T-helper 17 cell (primary cell): ENCODE measurements around the gene RBMS3. TPM values are rescaled to one million over a fixed set of nuclear protein-coding genes. Genes with fewer than 3 reads are reported as not detected.
"Not testable (repeated sequence)": the region's sequence is repeated elsewhere in the genome, so short reads cannot be mapped to it uniquely, and the experiment has no call there.

Source experiments
- ATAC-seq: fragments of 150-1000 bp; cut with Tn5 transposase; 2 replicates; pipeline ENCODE4 v1.10.0; 2021; ENCODE audit warnings: mild to moderate bottlenecking, moderate library complexity
- DNase-seq, 3 donors: peaks; one replicate each; pipeline versions ENCODE4 v3.0.0 to v3.0.0-alpha.2; 2020 to 2021
- H3K9me3 ChIP-seq: one replicate; pipeline ENCODE4 v1.7.0; 2013; ENCODE audit warnings: low read length, mild to moderate bottlenecking; ENCODE audit not compliant: control insufficient read depth, poor library complexity, severe bottlenecking
- H3K27ac Mint-ChIP-seq: one replicate; pipeline ENCODE4 v1.8.0; 2022; ENCODE audit warnings: mild to moderate bottlenecking, moderate library complexity, mixed read lengths
- H3K27me3 Mint-ChIP-seq: one replicate; pipeline ENCODE4 v1.8.0; 2022; ENCODE audit warnings: mixed read lengths
- H3K36me3 Mint-ChIP-seq: one replicate; pipeline ENCODE4 v1.8.0; 2022; ENCODE audit warnings: low read depth, mixed read lengths
- H3K4me1 Mint-ChIP-seq: one replicate; pipeline ENCODE4 v1.8.0; 2022; ENCODE audit warnings: mild to moderate bottlenecking, mixed read lengths
- H3K4me3 Mint-ChIP-seq: one replicate; pipeline ENCODE4 v1.8.0; 2022; ENCODE audit warnings: mild to moderate bottlenecking, moderate library complexity, mixed read lengths
- total RNA-seq, 4 donors: library from RNA in 2 of 4; stranded (reverse) in 2 of 4; gene quantifications; one replicate each; pipeline ENCODE4 v1.2.3 and lab custom pipeline; 2022 to 2026

RBMS3 gene
- total RNA-seq, 2 donors from 2014 or later, result 0.37 to 1.7 TPM

DNA sequence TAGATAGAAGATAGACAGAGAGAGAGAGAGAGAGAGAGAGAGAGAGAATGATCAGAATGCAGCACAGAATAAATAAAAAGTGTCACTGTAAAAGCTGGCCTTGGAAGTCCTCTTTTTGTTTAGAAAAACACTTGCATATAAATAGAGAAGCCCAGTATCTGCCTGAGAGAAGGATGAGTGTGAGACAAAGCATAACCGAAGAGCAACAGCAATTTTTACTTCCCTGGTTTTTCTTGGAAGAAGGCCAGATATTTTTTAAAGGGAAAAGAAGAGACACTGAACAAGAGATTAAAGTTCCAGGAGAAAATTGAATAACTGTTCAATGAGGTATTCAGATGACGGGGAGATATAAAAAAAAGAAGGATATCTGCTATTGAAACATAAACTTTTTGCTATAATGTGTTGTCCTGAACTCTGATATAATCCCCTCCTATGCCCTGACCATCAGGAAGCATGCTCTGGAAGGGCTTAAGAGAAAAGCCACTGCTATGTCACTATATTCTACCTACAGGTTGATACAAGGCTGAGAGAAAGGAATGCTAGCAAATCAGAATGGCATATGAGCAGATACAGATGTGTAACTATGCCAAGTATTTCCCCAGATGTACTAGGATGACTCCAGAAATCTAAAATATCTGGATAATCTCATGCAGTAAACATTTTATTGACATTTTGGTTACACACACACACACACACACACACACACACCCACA lies 358.9 kb downstream of the RBMS3 start:
- Mint-ChIP-seq H3K4me1 (no peaks in the 10 kb centered on the region), H3K4me3 (no peak overlapping the region), H3K36me3 (no peaks in the 10 kb centered on the region), H3K27me3 (no peaks in the 10 kb centered on the region), H3K27ac (no peak overlapping the region)
- ATAC-seq, result no peak
- no peak for DNase-seq
- no peaks in the 10 kb centered on the region for H3K9me3 ChIP-seq

DNA sequence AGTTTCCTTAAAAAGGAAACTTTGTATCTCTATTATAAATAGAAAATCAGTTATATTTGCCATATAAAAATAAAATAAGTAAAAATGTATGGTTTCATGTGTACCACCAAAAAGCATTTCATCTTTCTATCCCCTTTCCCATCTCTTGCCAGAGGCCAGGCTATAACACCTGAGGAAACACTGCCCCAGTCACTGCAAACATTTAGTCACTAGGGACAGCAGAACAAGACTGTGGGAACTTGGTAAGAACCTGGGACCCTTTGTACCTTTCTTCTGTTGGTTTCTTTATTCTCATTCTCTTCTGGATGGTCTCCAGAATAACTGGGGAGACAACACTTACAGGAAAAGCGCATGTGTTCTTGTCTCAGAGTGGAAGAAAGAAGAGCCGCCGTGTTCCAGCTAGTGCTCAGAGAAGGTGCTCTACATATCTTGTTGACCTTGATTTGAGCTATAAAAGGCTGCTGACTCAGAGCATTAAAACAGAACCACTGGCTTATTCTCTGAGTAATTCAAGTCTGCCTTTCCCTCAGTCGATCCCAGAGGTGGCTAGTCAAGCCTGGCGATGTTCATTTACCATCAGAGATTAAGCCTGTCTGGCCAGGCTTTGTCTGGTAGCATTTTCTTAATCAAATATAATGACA lies 361.6 kb downstream of the RBMS3 start:
- H3K9me3 ChIP-seq, result no peaks in the 10 kb centered on the region
- H3K27ac Mint-ChIP-seq, result no peak overlapping the region
- no peaks in the 10 kb centered on the region for H3K27me3 Mint-ChIP-seq
- no peaks in the 10 kb centered on the region for H3K4me1 Mint-ChIP-seq
- DNase-seq (no peak), ATAC-seq (no peak)
- no peak overlapping the region for H3K4me3 Mint-ChIP-seq
- no peaks in the 10 kb centered on the region for H3K36me3 Mint-ChIP-seq

DNA sequence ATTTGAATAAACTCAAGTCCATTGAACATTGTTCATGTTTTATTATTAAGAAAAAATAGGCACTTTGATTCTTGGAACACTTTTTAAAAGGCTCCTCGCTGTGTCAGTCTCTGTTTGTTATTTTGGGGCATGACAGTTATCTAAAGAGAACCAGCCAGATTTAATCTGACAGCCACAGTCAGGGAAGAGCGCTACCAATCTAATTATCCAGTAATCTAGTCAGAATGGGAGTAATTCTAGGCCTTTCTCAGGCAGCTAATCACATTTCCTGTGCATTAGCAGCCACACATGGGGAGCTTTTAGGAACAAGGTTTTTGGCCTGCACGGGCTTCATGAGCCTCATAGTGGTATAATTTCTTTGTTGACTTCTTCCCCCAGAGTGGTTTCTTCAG lies 362.2 kb downstream of the RBMS3 start:
- Mint-ChIP-seq H3K27ac (no peak overlapping the region), H3K36me3 (no peaks in the 10 kb centered on the region), H3K4me1 (no peaks in the 10 kb centered on the region), H3K27me3 (no peaks in the 10 kb centered on the region), H3K4me3 (no peak overlapping the region)
- ATAC-seq (no peak), DNase-seq (no peak)
- H3K9me3 ChIP-seq, result no peaks in the 10 kb centered on the region

DNA sequence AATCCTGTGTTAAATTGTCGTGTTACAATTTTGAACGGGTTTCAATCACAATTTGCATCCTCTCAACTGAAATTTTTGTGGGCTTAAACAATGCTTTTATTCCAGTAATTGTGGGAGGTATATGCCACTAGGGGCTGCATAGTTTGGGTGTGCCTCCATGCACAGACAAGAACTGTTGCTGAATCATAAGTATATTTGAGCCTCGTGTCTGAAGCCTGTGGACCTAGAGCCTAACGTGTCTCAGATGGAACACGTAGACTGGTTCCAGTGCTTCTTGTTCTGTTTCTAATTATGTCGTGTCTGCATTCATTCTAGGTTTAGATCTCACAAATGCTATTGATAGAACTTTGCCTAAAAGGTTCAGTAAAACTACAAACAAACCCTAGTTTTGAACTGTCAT lies 363.4 kb downstream of the RBMS3 start:
- Mint-ChIP-seq H3K27me3 (no peaks in the 10 kb centered on the region), H3K36me3 (no peaks in the 10 kb centered on the region), H3K27ac (no peak overlapping the region), H3K4me1 (no peaks in the 10 kb centered on the region), H3K4me3 (no peak overlapping the region)
- ATAC-seq (no peak), DNase-seq (no peak)
- no peaks in the 10 kb centered on the region for H3K9me3 ChIP-seq

DNA sequence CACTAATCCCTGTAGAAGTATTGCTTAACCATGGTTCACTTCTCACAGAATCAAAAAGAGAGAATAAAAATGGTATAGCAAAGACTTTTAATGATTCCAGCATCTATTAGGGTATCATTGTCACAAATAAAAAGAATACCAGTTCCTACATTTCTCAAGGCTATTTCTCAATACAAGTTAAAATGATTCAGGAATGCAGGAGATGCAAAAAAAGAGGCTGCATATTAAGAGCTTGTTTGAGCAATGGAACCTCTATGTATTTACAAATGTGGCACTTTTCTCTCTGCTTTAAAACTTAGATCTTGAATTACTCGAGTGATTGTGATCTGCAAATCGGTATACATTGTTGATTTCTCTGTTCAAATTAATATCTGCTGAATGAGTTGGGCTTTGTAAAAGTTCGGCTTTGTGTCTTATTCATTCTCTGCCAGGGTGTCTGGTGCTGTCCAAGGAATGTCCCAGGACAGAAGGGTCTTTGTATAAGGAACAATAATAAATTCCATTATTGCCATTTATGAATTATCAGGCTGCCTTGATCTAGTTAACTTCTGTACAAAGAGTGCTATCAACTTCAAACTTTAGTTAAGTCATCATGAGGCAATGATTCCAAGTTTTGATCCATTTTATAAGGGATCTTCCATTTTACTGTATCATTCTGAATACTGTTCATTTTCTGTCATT lies 364.2 kb downstream of the RBMS3 start:
- Mint-ChIP-seq H3K36me3 (no peaks in the 10 kb centered on the region), H3K4me3 (no peak overlapping the region), H3K27ac (no peak overlapping the region)

DNA sequence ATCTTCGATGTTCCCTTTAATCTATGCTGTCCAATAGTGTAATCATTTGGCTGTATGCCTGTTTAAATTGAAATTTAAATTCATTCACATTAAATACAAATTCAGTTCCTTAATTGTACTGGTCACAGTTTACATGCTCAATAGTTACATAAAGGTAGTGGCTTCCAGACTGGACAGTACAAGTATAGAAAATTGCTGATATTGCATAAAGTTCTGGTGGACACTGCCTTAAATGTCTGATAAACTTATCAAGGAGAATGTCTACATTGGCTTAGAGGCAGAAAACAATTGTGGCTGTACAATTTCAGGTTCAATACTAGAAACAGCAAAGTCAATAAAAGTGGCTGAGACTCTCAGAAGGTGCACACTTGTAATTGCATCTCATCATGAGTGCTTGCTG lies 365.2 kb downstream of the RBMS3 start:
- Mint-ChIP-seq H3K4me1 (no peaks in the 10 kb centered on the region), H3K36me3 (no peaks in the 10 kb centered on the region), H3K4me3 (no peak overlapping the region), H3K27ac (no peak overlapping the region), H3K27me3 (no peaks in the 10 kb centered on the region)
- no peaks in the 10 kb centered on the region for H3K9me3 ChIP-seq
- ATAC-seq, result no peak
- DNase-seq, result no peak

More for the DNA sequence above, 364.2 kb downstream of the RBMS3 start:
- no peaks in the 10 kb centered on the region for H3K4me1 Mint-ChIP-seq
- DNase-seq, result no peak
- ATAC-seq, result no peak
- H3K9me3 ChIP-seq, result no peaks in the 10 kb centered on the region
- no peaks in the 10 kb centered on the region for H3K27me3 Mint-ChIP-seq

DNA sequence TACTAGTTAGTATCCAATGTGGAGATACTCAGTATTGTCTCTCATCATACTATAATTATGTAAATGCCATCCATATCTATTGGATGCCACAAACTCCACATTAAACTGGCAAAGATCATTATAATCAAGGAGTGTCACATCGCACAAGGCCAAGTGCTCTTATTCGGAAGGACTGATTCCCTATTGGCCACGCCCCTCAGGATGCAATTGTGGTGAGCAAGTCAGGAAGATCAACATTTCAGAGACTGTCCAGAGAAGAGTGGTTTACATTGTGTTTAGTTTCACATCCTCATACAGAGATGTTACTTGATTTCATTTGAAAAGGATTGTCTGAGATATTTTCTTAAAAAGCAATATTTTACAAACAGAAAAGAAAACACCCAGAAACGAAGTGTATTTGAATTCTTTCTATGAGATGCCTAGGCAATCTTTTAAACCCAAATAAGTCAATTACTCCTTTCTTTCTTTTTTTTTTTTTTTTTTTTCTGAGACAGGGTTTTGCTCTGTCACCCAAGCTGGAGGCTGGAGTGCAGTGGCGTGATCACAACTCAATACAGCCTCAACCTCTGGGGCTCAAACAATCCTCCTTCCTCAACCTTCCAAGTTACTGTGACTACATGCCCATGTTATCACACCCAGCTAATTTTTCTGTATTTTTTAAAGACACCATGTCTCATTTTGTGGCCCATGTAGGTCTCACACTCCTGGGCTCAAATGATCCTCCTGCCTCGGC lies 369.1 kb downstream of the RBMS3 start:
- H3K36me3 Mint-ChIP-seq, result no peaks in the 10 kb centered on the region
- no peak for DNase-seq
- H3K27ac Mint-ChIP-seq, result no peak overlapping the region
- H3K4me1 Mint-ChIP-seq, result no peaks in the 10 kb centered on the region
- H3K9me3 ChIP-seq, result no peaks in the 10 kb centered on the region
- H3K4me3 Mint-ChIP-seq, result no peak overlapping the region
- no peaks in the 10 kb centered on the region for H3K27me3 Mint-ChIP-seq
- no peak for ATAC-seq

DNA sequence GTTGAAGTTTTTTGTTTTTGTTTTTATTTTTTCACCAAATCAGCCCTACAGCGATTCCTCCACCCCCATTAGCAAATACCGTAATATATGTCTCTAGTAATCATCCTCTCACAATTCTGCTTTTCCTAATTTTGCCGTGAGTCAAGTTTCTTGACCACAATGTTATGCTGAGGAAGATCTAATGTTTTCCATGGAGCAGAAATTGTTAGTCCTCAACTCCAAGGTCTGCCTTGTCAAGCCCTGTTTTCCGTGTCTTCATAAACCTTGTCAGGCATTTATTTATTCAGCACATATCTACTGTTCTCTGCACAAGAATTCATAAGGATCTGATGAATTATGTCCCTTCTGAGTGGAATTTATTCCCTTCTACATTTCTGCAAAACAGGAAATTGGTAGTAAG lies 372.8 kb downstream of the RBMS3 start:
- Mint-ChIP-seq H3K4me3 (no peak overlapping the region), H3K36me3 (no peaks in the 10 kb centered on the region), H3K27me3 (no peaks in the 10 kb centered on the region), H3K4me1 (no peaks in the 10 kb centered on the region), H3K27ac (no peak overlapping the region)
- no peaks in the 10 kb centered on the region for H3K9me3 ChIP-seq
- no peak for ATAC-seq
- DNase-seq, result no peak

DNA sequence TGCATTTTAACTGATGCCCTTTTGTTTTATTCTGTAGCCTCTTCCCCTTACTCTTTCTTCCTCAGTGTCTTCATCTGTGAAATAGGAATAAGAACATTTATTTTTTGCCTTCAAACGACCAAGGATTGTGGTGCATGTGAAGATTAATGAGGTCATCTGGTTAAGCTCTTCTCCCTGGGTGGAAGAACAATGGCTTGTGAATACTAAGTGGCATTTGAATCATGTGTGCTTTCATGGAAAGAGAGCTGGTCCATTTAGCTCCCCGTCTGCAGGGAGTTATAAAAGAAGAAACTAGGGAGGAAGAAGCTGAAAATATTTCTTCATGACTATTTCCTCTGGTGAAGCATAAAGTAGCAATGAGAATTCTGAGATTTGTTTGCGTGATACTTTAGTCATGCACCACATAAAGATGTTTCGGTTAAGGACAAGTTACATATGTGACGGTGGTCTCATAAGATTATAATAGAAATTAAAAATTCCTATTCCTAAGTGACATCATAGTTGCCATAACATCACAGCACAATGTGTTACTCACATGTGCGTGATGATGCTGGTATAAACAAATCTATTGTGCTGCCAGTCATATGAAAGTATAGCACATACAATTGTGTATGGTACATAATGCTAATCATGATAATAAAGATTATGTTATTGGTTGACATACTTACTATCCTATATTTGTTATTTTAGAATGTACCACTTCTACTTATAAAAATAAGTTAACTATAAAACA lies 374.3 kb downstream of the RBMS3 start:
- H3K4me3 Mint-ChIP-seq, result no peak overlapping the region

DNA sequence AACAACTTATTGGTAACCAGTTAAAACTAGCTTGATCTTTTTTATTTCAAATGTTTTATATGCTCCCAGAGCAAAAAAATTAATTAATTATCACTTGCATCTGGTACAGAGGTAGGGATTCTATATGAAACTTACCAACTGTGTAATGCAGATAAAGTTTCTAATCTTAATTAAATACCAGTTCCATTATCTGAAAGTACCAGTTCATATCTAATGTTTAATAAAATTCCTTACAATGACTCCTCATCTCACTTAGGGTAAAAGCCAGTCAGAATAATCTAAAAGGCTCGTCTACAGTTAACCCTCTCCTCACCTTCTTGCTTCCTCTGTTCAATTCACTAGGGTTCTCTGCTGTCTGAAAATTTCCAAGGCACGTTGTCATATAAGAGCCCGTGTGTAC lies 384.8 kb downstream of the RBMS3 start:
- Mint-ChIP-seq H3K27ac (no peak overlapping the region), H3K4me1 (no peaks in the 10 kb centered on the region), H3K4me3 (no peak overlapping the region), H3K36me3 (no peaks in the 10 kb centered on the region), H3K27me3 (no peaks in the 10 kb centered on the region)
- ATAC-seq (no peak), DNase-seq (no peak)
- no peaks in the 10 kb centered on the region for H3K9me3 ChIP-seq

More for the DNA sequence above, 374.3 kb downstream of the RBMS3 start:
- no peaks in the 10 kb centered on the region for H3K4me1 Mint-ChIP-seq
- no peak for DNase-seq
- no peaks in the 10 kb centered on the region for H3K36me3 Mint-ChIP-seq
- H3K27me3 Mint-ChIP-seq, result no peaks in the 10 kb centered on the region
- H3K27ac Mint-ChIP-seq, result no peak overlapping the region
- no peaks in the 10 kb centered on the region for H3K9me3 ChIP-seq
- no peak for ATAC-seq

DNA sequence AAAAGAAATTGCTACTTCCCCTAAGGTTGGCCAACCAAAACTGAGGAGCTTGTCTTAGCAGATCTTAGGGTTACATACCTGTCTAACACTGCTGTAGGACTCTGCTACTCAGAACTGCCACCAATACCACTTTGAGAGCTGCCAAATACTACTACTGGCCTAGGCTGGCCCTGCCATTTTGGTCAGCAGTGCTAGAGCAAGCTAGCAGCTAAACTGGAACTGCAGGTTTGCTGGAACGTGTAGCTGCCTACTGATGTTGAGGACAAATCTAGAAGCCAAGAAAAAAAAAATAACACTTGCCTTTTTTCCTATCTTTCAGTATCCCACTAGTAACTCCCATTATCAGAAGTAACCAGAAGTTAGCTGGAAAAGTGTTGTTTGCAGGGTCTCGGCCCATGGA lies 387.4 kb downstream of the RBMS3 start:
- H3K4me3 Mint-ChIP-seq, result no peak overlapping the region
- no peaks in the 10 kb centered on the region for H3K36me3 Mint-ChIP-seq
- H3K27me3 Mint-ChIP-seq, result no peaks in the 10 kb centered on the region
- no peak overlapping the region for H3K27ac Mint-ChIP-seq
- no peak for ATAC-seq
- no peaks in the 10 kb centered on the region for H3K9me3 ChIP-seq
- no peaks in the 10 kb centered on the region for H3K4me1 Mint-ChIP-seq
- DNase-seq, result no peak

DNA sequence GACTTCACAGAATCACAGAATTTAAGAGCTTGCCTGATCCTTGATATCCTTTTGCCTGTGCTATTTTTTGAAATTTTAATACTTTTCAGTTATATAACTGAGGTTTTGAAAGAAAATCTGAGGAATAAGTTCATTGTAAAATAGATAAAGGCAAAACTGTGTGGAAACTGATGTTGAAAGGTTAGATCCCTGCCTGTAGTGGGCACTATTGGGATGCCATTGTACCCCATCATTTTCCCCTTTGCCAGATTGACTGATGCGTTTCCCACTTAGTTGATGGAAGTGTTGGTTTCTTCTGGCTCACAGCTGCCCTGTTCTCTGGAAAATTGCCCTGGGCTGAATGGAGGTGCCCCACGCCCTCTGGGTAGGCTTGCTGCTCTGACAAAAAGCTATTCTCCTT lies 387.9 kb downstream of the RBMS3 start:
- ATAC-seq, result no peak
- no peak overlapping the region for H3K4me3 Mint-ChIP-seq

DNA sequence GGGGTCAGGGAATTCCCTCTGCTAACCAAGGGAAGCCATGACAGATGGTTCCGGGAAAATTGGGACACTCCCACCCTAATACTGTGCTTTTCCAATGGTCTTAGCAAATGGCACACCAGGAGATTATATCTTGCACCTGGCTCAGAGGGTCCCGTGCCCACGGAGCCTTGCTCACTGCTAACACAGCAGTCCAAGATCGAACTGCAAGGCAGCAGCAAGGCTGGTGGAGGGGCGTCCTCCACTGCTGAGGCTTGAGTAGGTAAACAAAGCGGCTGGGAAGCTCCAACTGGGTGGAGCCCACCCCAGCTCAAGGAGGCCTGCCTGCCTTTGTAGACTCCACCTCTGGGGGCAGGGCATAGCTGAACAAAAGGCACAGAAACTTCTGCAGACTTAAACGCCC lies 389.6 kb downstream of the RBMS3 start:
- not testable (repeated sequence) for H3K36me3 Mint-ChIP-seq, H3K27ac Mint-ChIP-seq, H3K4me3 Mint-ChIP-seq, H3K4me1 Mint-ChIP-seq, H3K27me3 Mint-ChIP-seq, H3K9me3 ChIP-seq, ATAC-seq, DNase-seq

More for the DNA sequence above, 387.9 kb downstream of the RBMS3 start:
- no peak overlapping the region for H3K27ac Mint-ChIP-seq
- no peaks in the 10 kb centered on the region for H3K36me3 Mint-ChIP-seq
- no peaks in the 10 kb centered on the region for H3K4me1 Mint-ChIP-seq
- H3K27me3 Mint-ChIP-seq, result no peaks in the 10 kb centered on the region
- no peaks in the 10 kb centered on the region for H3K9me3 ChIP-seq
- DNase-seq, result no peak
